Activated CD4-positive, alpha-beta T cell treated with anti-CD3 and anti-CD28 coated beads for 36 hours (primary cell): Measurements from ENCODE around the gene ACER3. TPM values are rescaled to one million over a fixed set of nuclear protein-coding genes. Genes with fewer than 3 reads are reported as not detected.
"Not testable (repeated sequence)": the region's sequence is repeated elsewhere in the genome, so short reads cannot be mapped to it uniquely, and the experiment has no call there.

Source experiments
- ATAC-seq: fragments of 200-7000 bp; cut with Tn5 transposase; one replicate; pipeline ENCODE4 v1.10.0; 2021; ENCODE audit warnings: mild to moderate bottlenecking, moderate library complexity
- CTCF ChIA-PET: fragments of 350-600 bp; sonication (Branson Sonifier 250); formaldehyde crosslinking; loops from one replicate; lab custom pipeline; 2021; ENCODE audit warnings: antibody characterized with exemption; lab: Charles Lee
- POLR2A ChIA-PET: fragments of 350-600 bp; sonication (Branson Sonifier 250); formaldehyde crosslinking; loops from one replicate; lab custom pipeline; 2021; ENCODE audit warnings: antibody characterized with exemption, inconsistent platforms; lab: Charles Lee
- DNase-seq: peaks from one replicate; pipeline ENCODE4 v3.0.0-alpha.2; 2020
- H3K27ac Mint-ChIP-seq: one replicate; pipeline ENCODE4 v1.8.0; 2021; ENCODE audit warnings: mixed read lengths
- H3K27me3 Mint-ChIP-seq: one replicate; pipeline ENCODE4 v1.8.0; 2021; ENCODE audit warnings: mixed read lengths
- H3K36me3 Mint-ChIP-seq: one replicate; pipeline ENCODE4 v1.8.0; 2021; ENCODE audit warnings: low read depth, mixed read lengths
- H3K4me1 Mint-ChIP-seq: one replicate; pipeline ENCODE4 v1.8.0; 2021; ENCODE audit warnings: mixed read lengths
- H3K4me3 Mint-ChIP-seq: one replicate; pipeline ENCODE4 v1.8.0; 2021; ENCODE audit warnings: mild to moderate bottlenecking, moderate library complexity, mixed read lengths
- H3K9me3 Mint-ChIP-seq: one replicate; pipeline ENCODE4 v1.8.0; 2021; ENCODE audit warnings: low read depth, mixed read lengths
- intact Hi-C, 2 experiments: fragments of 100-400 bp; cut with DNase I in 1 of 2; cut with micrococcal nuclease in 1 of 2; formaldehyde crosslinking; loops; one replicate each; pipeline versions ENCODE4 v1.14.2 to v1.15.1; 2022 to 2024; cut with DNase I, micrococcal nuclease
- total RNA-seq, 2 experiments: library from RNA; stranded (reverse); gene quantifications; one replicate each; pipeline ENCODE4 v1.2.3, GENCODE V29; 2021

The ACER3 gene
- total RNA-seq, 2 experiments from 2014 or later = 8.9 to 10.3 TPM

- Mint-ChIP-seq H3K27ac (no peak overlapping the region), H3K36me3 (no peaks in the 10 kb centered on the region), H3K4me1 (no peaks in the 10 kb centered on the region), H3K9me3 (no peaks in the 10 kb centered on the region), H3K4me3 (no peak overlapping the region), H3K27me3 (no peaks in the 10 kb centered on the region)
- DNase-seq (no peak), ATAC-seq (no peak)
- CTCF ChIA-PET = no interaction called here
- POLR2A ChIA-PET = no interaction called here
- intact Hi-C loops = no loop called here
Observed at GRCh38 chr11:76901144-76901543, 40.4 kb downstream of the ACER3 start.

- ATAC-seq, H3K4me3 Mint-ChIP-seq, H3K27me3 Mint-ChIP-seq, H3K4me1 Mint-ChIP-seq, POLR2A ChIA-PET, H3K27ac Mint-ChIP-seq, DNase-seq, CTCF ChIA-PET, intact Hi-C loops, H3K9me3 Mint-ChIP-seq, H3K36me3 Mint-ChIP-seq: not testable (repeated sequence)
Observed at GRCh38 chr11:76901622-76902021, 40.9 kb downstream of the ACER3 start.

- no peak overlapping the region for H3K27ac Mint-ChIP-seq
- ChIA-PET CTCF (interaction anchor here (0.9 to 1.3 kb wide), 3 partner anchors 13 to 442 kb away, joined by 3 read pairs; no protein-coding TSS in a partner anchor), POLR2A (interaction anchor here (0.6 kb wide), 1 partner anchor 20 kb away, joined by 5 read pairs; no protein-coding TSS in a partner anchor)
- intact Hi-C loops = no loop called here
- ATAC-seq (no peak), DNase-seq (no peak)
- peaks cover 2% of the 10 kb centered on the region for H3K36me3 Mint-ChIP-seq
- H3K4me1 Mint-ChIP-seq = no peaks in the 10 kb centered on the region
- no peaks in the 10 kb centered on the region for H3K27me3 Mint-ChIP-seq
- no peaks in the 10 kb centered on the region for H3K9me3 Mint-ChIP-seq
- H3K4me3 Mint-ChIP-seq = no peak overlapping the region
Observed at GRCh38 chr11:76902121-76903014, 41.6 kb downstream of the ACER3 start.

DNA sequence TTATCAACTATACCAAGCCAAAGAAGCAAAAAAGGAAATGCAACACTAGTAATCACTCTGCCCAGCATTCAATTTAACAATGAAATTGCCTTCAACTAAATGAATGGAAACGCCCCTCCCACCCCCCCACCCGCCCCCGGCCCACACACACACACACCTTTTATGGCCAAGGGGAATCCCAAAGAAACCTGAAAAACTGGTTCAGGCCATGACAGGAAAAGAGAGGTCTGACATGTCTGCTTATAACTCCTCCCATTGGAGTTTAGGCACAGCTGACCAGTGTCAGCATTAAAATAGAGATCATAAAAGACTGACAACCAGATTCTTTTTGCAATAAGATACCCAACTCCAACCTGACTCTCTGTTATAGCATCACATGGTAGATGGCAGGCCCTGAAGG, 42.6 kb downstream of the ACER3 start:
- POLR2A ChIA-PET = no interaction called here
- CTCF ChIA-PET = interaction anchor here (1.3 kb wide), 1 partner anchor 15 kb away, joined by 3 read pairs; no protein-coding TSS in a partner anchor

DNA sequence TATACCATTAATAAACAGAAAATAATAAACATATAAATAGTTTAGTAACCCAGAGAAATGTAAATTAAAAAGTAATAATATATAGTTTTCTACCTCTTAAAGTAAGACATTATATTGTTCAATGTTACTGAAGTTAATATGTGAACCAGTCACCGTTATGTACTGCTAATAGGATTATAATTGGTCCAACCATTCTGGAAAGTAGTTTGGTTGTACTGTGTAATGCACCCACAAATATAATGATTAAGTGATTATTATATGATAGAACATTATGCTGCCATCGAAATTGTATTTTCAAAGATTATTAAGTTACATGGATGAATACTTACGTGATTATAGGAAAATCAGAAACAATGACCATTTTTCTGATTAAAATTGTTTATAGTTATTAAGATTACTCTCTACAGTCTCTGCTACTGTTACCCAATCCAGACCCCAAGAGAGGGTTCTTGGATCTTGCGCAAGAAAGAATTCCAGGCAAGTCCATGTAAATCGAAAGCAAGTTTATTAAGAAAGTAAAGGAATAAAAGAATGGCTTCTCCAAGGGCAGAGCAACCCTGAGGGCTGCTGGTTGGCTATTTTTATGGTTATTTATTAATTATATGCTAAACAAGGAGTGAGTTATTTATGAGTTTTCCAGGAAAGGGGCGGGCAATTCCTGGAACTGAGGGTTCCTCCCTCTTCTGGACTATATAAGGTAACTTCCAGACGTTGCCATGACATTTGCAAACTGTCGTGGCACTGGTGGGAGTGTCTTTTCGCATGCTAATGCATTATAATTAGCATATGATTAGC, 50.1 kb downstream of the ACER3 start:
- CTCF ChIA-PET = interaction anchor here (1.7 kb wide), 1 partner anchor 10 kb away, joined by 12 read pairs; no protein-coding TSS in a partner anchor

More for the DNA sequence above, 42.6 kb downstream of the ACER3 start:
- peaks cover 2% of the 10 kb centered on the region for H3K9me3 Mint-ChIP-seq
- H3K27ac Mint-ChIP-seq = no peak overlapping the region
- no peaks in the 10 kb centered on the region for H3K4me1 Mint-ChIP-seq
- peaks cover 4% of the 10 kb centered on the region for H3K36me3 Mint-ChIP-seq
- intact Hi-C loops = no loop called here
- ATAC-seq (no peak), DNase-seq (no peak)
- no peaks in the 10 kb centered on the region for H3K27me3 Mint-ChIP-seq
- no peak overlapping the region for H3K4me3 Mint-ChIP-seq

DNA sequence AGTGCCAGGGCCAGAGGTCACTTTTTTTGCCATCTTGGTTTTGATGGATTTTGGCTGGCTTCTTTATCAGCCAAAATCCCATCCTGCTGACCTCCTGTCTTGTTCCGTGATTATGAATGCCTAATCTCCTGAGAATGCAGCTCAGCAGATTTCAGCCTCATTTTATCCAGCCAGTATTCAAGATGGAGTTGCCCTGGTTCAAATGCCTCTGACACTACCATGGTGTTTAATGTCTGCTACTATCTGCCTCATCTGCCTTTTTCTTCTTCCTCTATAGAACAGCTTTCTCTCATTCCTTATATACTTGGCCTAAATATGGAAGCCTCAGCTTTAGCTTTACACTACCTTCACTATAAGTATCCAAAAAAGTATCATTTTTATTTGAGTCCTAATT, 50.7 kb downstream of the ACER3 start:
- ATAC-seq = no peak
- DNase-seq = no peak
- intact Hi-C loops = no loop called here
- ChIA-PET CTCF (interaction anchor here (0.7 to 1.7 kb wide), 4 partner anchors 9 to 183 kb away, joined by 3 to 12 read pairs (median 6); no protein-coding TSS in a partner anchor), POLR2A (no interaction called here)
- Mint-ChIP-seq H3K4me3 (no peak overlapping the region), H3K27ac (no peak overlapping the region), H3K36me3 (peaks cover 10% of the 10 kb centered on the region), H3K4me1 (no peaks in the 10 kb centered on the region), H3K27me3 (no peaks in the 10 kb centered on the region), H3K9me3 (peaks cover 2% of the 10 kb centered on the region)

More for the DNA sequence above, 50.1 kb downstream of the ACER3 start:
- ATAC-seq = no peak
- H3K27ac Mint-ChIP-seq = no peak overlapping the region
- DNase-seq = no peak
- no peaks in the 10 kb centered on the region for H3K27me3 Mint-ChIP-seq
- H3K36me3 Mint-ChIP-seq = peaks cover 10% of the 10 kb centered on the region
- no peak overlapping the region for H3K4me3 Mint-ChIP-seq
- H3K9me3 Mint-ChIP-seq = peaks cover 2% of the 10 kb centered on the region
- POLR2A ChIA-PET = no interaction called here
- H3K4me1 Mint-ChIP-seq = no peaks in the 10 kb centered on the region
- intact Hi-C loops = no loop called here

DNA sequence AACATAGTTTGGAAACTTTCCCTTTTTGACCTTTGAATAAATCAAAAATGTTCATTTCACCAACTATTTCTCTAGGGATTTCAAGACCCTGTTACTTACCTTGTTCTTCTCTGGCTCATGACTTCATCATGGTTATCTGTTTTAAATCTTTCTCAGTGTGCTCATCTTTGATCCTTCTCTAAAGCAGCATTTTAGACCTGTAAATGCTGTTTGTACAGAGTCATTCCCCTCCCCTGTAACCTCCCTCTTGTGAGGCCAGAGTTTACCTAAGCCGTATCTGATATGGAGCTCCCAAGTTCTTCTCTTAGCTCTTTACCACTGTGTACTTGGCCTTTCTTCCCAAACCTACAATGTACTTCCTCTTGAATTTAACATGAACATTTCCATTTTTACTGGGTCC, 56.0 kb downstream of the ACER3 start:
- Mint-ChIP-seq H3K27me3 (no peaks in the 10 kb centered on the region), H3K36me3 (no peaks in the 10 kb centered on the region), H3K4me3 (no peak overlapping the region), H3K27ac (no peak overlapping the region), H3K9me3 (no peaks in the 10 kb centered on the region), H3K4me1 (no peaks in the 10 kb centered on the region)
- ChIA-PET POLR2A (no interaction called here), CTCF (interaction anchor here (0.5 to 6.9 kb wide), 4 partner anchors 11 to 706 kb away, joined by 4 to 100 read pairs (median 30); no protein-coding TSS in a partner anchor)
- intact Hi-C loops = loop anchor here in 1 of 2 experiments (5.0 kb wide), 1 partner anchor 176 kb away; no protein-coding TSS in a partner anchor
- no peak for ATAC-seq
- DNase-seq = no peak

- no peaks in the 10 kb centered on the region for H3K4me1 Mint-ChIP-seq
- ChIA-PET CTCF (interaction anchor here (0.6 to 6.9 kb wide), 37 partner anchors 8 to 194 kb away, joined by 3 to 100 read pairs (median 5); no protein-coding TSS in a partner anchor), POLR2A (no interaction called here)
- peak; percentile 7 for DNase-seq
- H3K36me3 Mint-ChIP-seq = no peaks in the 10 kb centered on the region
- intact Hi-C loops = loop anchor here (1.0 to 5.0 kb wide), 6 partner anchors 58 to 185 kb away; partner anchors contain the start of gene ACER3 (in 1 of the 2)
- no peaks in the 10 kb centered on the region for H3K9me3 Mint-ChIP-seq
- no peak for ATAC-seq
- H3K27ac Mint-ChIP-seq = no peak overlapping the region
- no peaks in the 10 kb centered on the region for H3K27me3 Mint-ChIP-seq
- no peak overlapping the region for H3K4me3 Mint-ChIP-seq
Observed at GRCh38 chr11:76918941-76919386, 58.2 kb downstream of the ACER3 start.

- H3K27me3 Mint-ChIP-seq = no peaks in the 10 kb centered on the region
- POLR2A ChIA-PET = no interaction called here
- ATAC-seq (no peak), DNase-seq (no peak)
- no peaks in the 10 kb centered on the region for H3K4me1 Mint-ChIP-seq
- no peak overlapping the region for H3K4me3 Mint-ChIP-seq
- intact Hi-C loops = loop anchor here (1.0 to 5.0 kb wide), 6 partner anchors 59 to 185 kb away; partner anchors contain the start of gene ACER3 (in 1 of the 2)
- no peak overlapping the region for H3K27ac Mint-ChIP-seq
- CTCF ChIA-PET = interaction anchor here (0.6 to 6.9 kb wide), 59 partner anchors 8 to 1785 kb away, joined by 3 to 100 read pairs (median 4); no protein-coding TSS in a partner anchor
- no peaks in the 10 kb centered on the region for H3K36me3 Mint-ChIP-seq
- no peaks in the 10 kb centered on the region for H3K9me3 Mint-ChIP-seq
Observed at GRCh38 chr11:76919467-76919866, 58.7 kb downstream of the ACER3 start.

- Mint-ChIP-seq H3K27me3 (no peaks in the 10 kb centered on the region), H3K27ac (no peak overlapping the region), H3K36me3 (no peaks in the 10 kb centered on the region), H3K4me1 (no peaks in the 10 kb centered on the region), H3K4me3 (no peak overlapping the region), H3K9me3 (no peaks in the 10 kb centered on the region)
- peak; percentile 73 for DNase-seq
- intact Hi-C loops = loop anchor here (1.0 to 5.0 kb wide), 8 partner anchors 59 to 186 kb away; partner anchors contain the start of gene ACER3 (in 1 of the 2)
- ChIA-PET CTCF (interaction anchor here (0.6 to 6.9 kb wide), 63 partner anchors 8 to 1785 kb away, joined by 3 to 100 read pairs (median 4); partner anchors contain the start of gene AQP11), POLR2A (interaction anchor here (0.6 kb wide), 1 partner anchor 108 kb away, joined by 3 read pairs; no protein-coding TSS in a partner anchor)
- ATAC-seq = peak; percentile 80
Observed at GRCh38 chr11:76919887-76920746, 59.4 kb downstream of the ACER3 start.
